Adrenal gland (tissue), 12 donors: ENCODE data around the gene ZFYVE21. TPM values are rescaled to one million over a fixed set of nuclear protein-coding genes. Genes with fewer than 3 reads are reported as not detected.

Experiments
- DNase-seq, 7 donors: peaks; one replicate each; pipeline ENCODE4 v3.0.0-alpha.2; 2019 to 2020
- H3K27ac ChIP-seq, 5 donors: fragments of 200-600 bp; sonication (generic) in 4 of 5; 1 replicate in 3 of 5; 2 replicates in 2 of 5; pipeline versions ENCODE4 v1.5.1 to v1.8.0; 2016 to 2020; ENCODE audit warnings: mild to moderate bottlenecking in 1 of 5
- H3K27me3 ChIP-seq: fragments of 200-600 bp; 2 replicates; pipeline ENCODE4 v1.8.0; 2021
- H3K36me3 ChIP-seq, 2 donors: fragments of 200-600 bp; replicated peaks in 1 of 2; 1 replicate in 1 of 2; 2 replicates in 1 of 2; pipeline versions ENCODE4 v1.5.1 to v1.8.0; 2018 to 2022
- H3K4me1 ChIP-seq, 2 donors: fragments of 200-600 bp; replicated peaks in 1 of 2; 1 replicate in 1 of 2; 2 replicates in 1 of 2; pipeline versions ENCODE4 v1.5.1 to v1.8.0; 2018 to 2021
- H3K4me3 ChIP-seq, 4 donors: fragments of 200-600 bp; sonication (generic) in 3 of 4; one replicate each; pipeline ENCODE4 v1.5.1; 2016 to 2018
- H3K9me3 ChIP-seq, 3 donors: fragments of 200-600 bp; sonication (generic) in 1 of 3; replicated peaks in 1 of 3; 1 replicate in 2 of 3; 2 replicates in 1 of 3; pipeline versions ENCODE4 v1.5.1 to v1.8.0; 2016 to 2021
- CTCF ChIP-seq, 6 experiments: fragments of 450-650 bp in 4 of 6; fragments of 200-600 bp in 2 of 6; sonication (generic) in 1 of 6; IDR thresholded peaks; 1 replicate in 5 of 6; 2 replicates in 1 of 6; pipeline versions ENCODE4 v1.5.1 to v1.8.0; 2016 to 2021; ENCODE audit warnings: antibody characterized with exemption in 6 of 6, mild to moderate bottlenecking in 2 of 6, moderate library complexity in 1 of 6
- POLR2A ChIP-seq, 2 donors: fragments of 450-650 bp; IDR thresholded peaks; one replicate each; pipeline ENCODE4 v1.6.1; 2017; ENCODE audit warnings: antibody characterized with exemption in 2 of 2, mild to moderate bottlenecking in 2 of 2, moderate library complexity in 1 of 2
- WGBS, 4 donors: extraction: QIAGEN DNeasy Blood & Tissue Kit in 2 of 4; methylation state at CpG; one replicate each; pipeline versions ENCODE4 v1.1.5 to v1.1.7; 2013 to 2017; 5-methylcytosine and 5-hydroxymethylcytosine counted together
- intact Hi-C, 2 donors: fragments of 100-400 bp; cut with DNase I; formaldehyde crosslinking; loops; one replicate each; pipeline versions ENCODE4 v1.14.1 to v1.15.0; 2022 to 2023
- polyA plus RNA-seq, 3 donors: library from polyadenylated mRNA; stranded (reverse); fragments of 200-250 nt in 2 of 3; fragments of 350-450 nt in 1 of 3; fragmentation: Illumina TruSeq in 1 of 3; extraction: RNeasy Lipid Tissue Mini Kit (QIAGEN cat#74804) in 1 of 3; gene quantifications; one replicate each; pipeline ENCODE4 v1.2.3, GENCODE V29; 2013 to 2014
- total RNA-seq, 9 donors: library from RNA; depleted of rRNA in 4 of 9; stranded (reverse); fragments of >200 nt in 4 of 9; fragments of 120-200 nt in 1 of 9; fragmentation: NEBNext Ultra II Directional in 1 of 9; extraction: Animal tissue kit (Norgen Biotek cat#: 25700) in 1 of 9; gene quantifications; one replicate each; pipeline versions ENCODE4 v1.1.0 to v1.2.4, GENCODE V29; 2013 to 2023
- donor health status: healthy with polysubstance abuse.
- donor health status: Bipolar disorder and iron deficiency.
- donor health status: DM: yes; HTN: yes; CAD: no.
- donor health status: DM: no; HTN: no; CAD: no.
- donor health status: DM: no; HTN: no; CAD: no.
- donor health status: DM: yes; HTN: yes; CAD: no.

Gene ZFYVE21
- total and polyA plus RNA-seq, 12 donors: 20.9 to 71.4 (median 41.2) TPM

- peaks cover 8 to 9% of the 10 kb centered on the region in 2 donors for H3K4me1 ChIP-seq
- intact Hi-C loops: no loop called here
- TF ChIP-seq CTCF (IDR thresholded peaks at IDR 0.05) (no peak), POLR2A (IDR thresholded peaks at IDR 0.05) (no peak)
- no peak overlapping the region for H3K4me3 ChIP-seq
- peak overlapping the region in 2 of 5 donors; percentile 14 to 62 for H3K27ac ChIP-seq
- DNase-seq: peak in 2 of 7 donors; percentile 11 to 48
- H3K27me3 ChIP-seq: no peaks in the 10 kb centered on the region
- no peaks in the 10 kb centered on the region for H3K9me3 ChIP-seq
- WGBS, 4 donors: 75 to 91% (median 90%) methylated on average over 6 to 9 of the region's 9 CpGs
- H3K36me3 ChIP-seq: peaks cover 0 to 15% of the 10 kb centered on the region in 2 donors
These were observed 26.3 kb downstream of the ZFYVE21 start for GRCh38 chr14:103741876-103742275.

- TF ChIP-seq POLR2A (IDR thresholded peaks at IDR 0.05) (no peak), CTCF (IDR thresholded peaks at IDR 0.05) (no peak)
- Histone ChIP-seq H3K9me3 (no peaks in the 10 kb centered on the region), H3K4me1 (peaks cover under 1 to 1% of the 10 kb centered on the region in 2 donors), H3K27ac (peak overlapping the region in 2 of 5 donors; percentile 14 to 62), H3K27me3 (no peaks in the 10 kb centered on the region), H3K4me3 (no peak overlapping the region), H3K36me3 (peaks cover 0 to 20% of the 10 kb centered on the region in 2 donors)
- peak in 1 of 7 donors; percentile 44 for DNase-seq
- WGBS, 4 donors: 93 to 98% (median 95%) methylated on average over 13 to 14 of the region's 14 CpGs
- intact Hi-C loops: no loop called here
These were observed 27.1 kb downstream of the ZFYVE21 start for GRCh38 chr14:103742499-103743255.

GRCh38 chr14:103743691-103744090 is 28.1 kb downstream of the ZFYVE21 start:
- Histone ChIP-seq H3K4me1 (no peaks in the 10 kb centered on the region), H3K27ac (no peak overlapping the region), H3K4me3 (no peak overlapping the region), H3K9me3 (no peaks in the 10 kb centered on the region), H3K27me3 (no peaks in the 10 kb centered on the region), H3K36me3 (peaks cover 0 to 15% of the 10 kb centered on the region in 2 donors)
- TF ChIP-seq POLR2A (IDR thresholded peaks at IDR 0.05) (no peak), CTCF (IDR thresholded peaks at IDR 0.05) (no peak)
- 89 to 97% (median 91%) methylated on average over 9 to 15 of the region's 15 CpGs for WGBS, 4 donors
- intact Hi-C loops: no loop called here
- peak in 1 of 7 donors; percentile 49 for DNase-seq

GRCh38 chr14:103744621-103745395 is 29.2 kb downstream of the ZFYVE21 start:
- Histone ChIP-seq H3K36me3 (peaks cover 0 to 20% of the 10 kb centered on the region in 2 donors), H3K4me1 (no peaks in the 10 kb centered on the region), H3K9me3 (no peaks in the 10 kb centered on the region), H3K27ac (no peak overlapping the region), H3K27me3 (no peaks in the 10 kb centered on the region), H3K4me3 (no peak overlapping the region)
- TF ChIP-seq POLR2A (IDR thresholded peaks at IDR 0.05) (no peak), CTCF (IDR thresholded peaks at IDR 0.05) (no peak)
- intact Hi-C loops: no loop called here
- DNase-seq: peak in 1 of 7 donors; percentile 37
- 87 to 93% (median 91%) methylated on average over 12 to 15 of the region's 15 CpGs for WGBS, 4 donors
